HG03442 (cell line): ENCODE data around the gene STAG1.
"Not testable (repeated sequence)": the region's sequence is repeated elsewhere in the genome, so short reads cannot be mapped to it uniquely, and the experiment has no call there.

ENCODE experiments used
- ATAC-seq: cut with Tn5 transposase; IDR thresholded peaks from one replicate; pipeline ENCODE4 v1.9.1; 2021; ENCODE audit warnings: mild to moderate bottlenecking, moderate library complexity; ENCODE audit not compliant: unreplicated experiment

The STAG1 gene

GRCh38 chr3:136749091-136749490 is 3.1 kb downstream of the STAG1 start:
- ATAC-seq = no peak

GRCh38 chr3:136745916-136746315 is 6.3 kb downstream of the STAG1 start:
- ATAC-seq = no peak

GRCh38 chr3:136741063-136741462 is 11.1 kb downstream of the STAG1 start:
- ATAC-seq = no peak

GRCh38 chr3:136740351-136740958 is 11.7 kb downstream of the STAG1 start:
- ATAC-seq = no peak

- ATAC-seq = not testable (repeated sequence)
Observed at GRCh38 chr3:136736950-136737349, 15.2 kb downstream of the STAG1 start.

GRCh38 chr3:136735103-136735502 is 17.1 kb downstream of the STAG1 start:
- no peak for ATAC-seq

GRCh38 chr3:136734382-136735070 is 17.7 kb downstream of the STAG1 start:
- ATAC-seq = no peak

- ATAC-seq = no peak
Observed at GRCh38 chr3:136733317-136733833, 18.8 kb downstream of the STAG1 start.

- ATAC-seq = no peak
Observed at GRCh38 chr3:136731274-136731884, 20.8 kb downstream of the STAG1 start.

- ATAC-seq = no peak
Observed at GRCh38 chr3:136730595-136731273, 21.4 kb downstream of the STAG1 start.

GRCh38 chr3:136728918-136729317 is 23.3 kb downstream of the STAG1 start:
- no peak for ATAC-seq

GRCh38 chr3:136728473-136728872 is 23.7 kb downstream of the STAG1 start:
- ATAC-seq = peak; percentile 46

GRCh38 chr3:136725468-136725867 is 26.7 kb downstream of the STAG1 start:
- ATAC-seq = no peak

- ATAC-seq = not testable (repeated sequence)
Observed at GRCh38 chr3:136722916-136723315, 29.3 kb downstream of the STAG1 start.

GRCh38 chr3:136722399-136722798 is 29.8 kb downstream of the STAG1 start:
- ATAC-seq = not testable (repeated sequence)

GRCh38 chr3:136720091-136720490 is 32.1 kb downstream of the STAG1 start:
- no peak for ATAC-seq

GRCh38 chr3:136716629-136717028 is 35.5 kb downstream of the STAG1 start:
- ATAC-seq = no peak

- ATAC-seq = no peak
Observed at GRCh38 chr3:136714020-136714419, 38.2 kb downstream of the STAG1 start.

GRCh38 chr3:136712941-136713340 is 39.2 kb downstream of the STAG1 start:
- no peak for ATAC-seq

GRCh38 chr3:136711888-136712287 is 40.3 kb downstream of the STAG1 start:
- not testable (repeated sequence) for ATAC-seq

- no peak for ATAC-seq
Observed at GRCh38 chr3:136711277-136711676, 40.9 kb downstream of the STAG1 start.
